Gastroesophageal sphincter (tissue), 4 donors: ENCODE data around the gene TPBGL. TPM values are rescaled to one million over a fixed set of nuclear protein-coding genes. Genes with fewer than 3 reads are reported as not detected.
"Not testable (repeated sequence)": the region's sequence is repeated elsewhere in the genome, so short reads cannot be mapped to it uniquely, and the experiment has no call there.

Experiments used
- ATAC-seq: fragments of 150-250 bp; one replicate; pipeline ENCODE4 v1.9.1; 2016; ENCODE audit warnings: mild to moderate bottlenecking, moderate library complexity
- H3K27ac ChIP-seq, 4 donors: fragments of 200-600 bp; sonication (generic) in 3 of 4; 1 replicate in 3 of 4; 2 replicates in 1 of 4; pipeline ENCODE4 v1.5.1; 2016 to 2019
- H3K27me3 ChIP-seq: fragments of 200-600 bp; sonication (generic); one replicate; pipeline ENCODE4 v1.5.1; 2019
- H3K36me3 ChIP-seq, 2 donors: fragments of 200-600 bp; sonication (generic); one replicate each; pipeline ENCODE4 v1.5.1; 2019; ENCODE audit warnings: control low read depth in 1 of 2
- H3K4me1 ChIP-seq, 3 donors: fragments of 200-600 bp; sonication (generic); 1 replicate in 2 of 3; 2 replicates in 1 of 3; pipeline ENCODE4 v1.5.1; 2016 to 2019; ENCODE audit warnings: control low read depth in 2 of 3
- H3K4me3 ChIP-seq, 2 donors: fragments of 200-600 bp; sonication (generic); one replicate each; pipeline ENCODE4 v1.5.1; 2019; ENCODE audit warnings: mild to moderate bottlenecking in 1 of 2, moderate library complexity in 1 of 2
- H3K9me3 ChIP-seq, 3 donors: fragments of 200-600 bp; sonication (generic); one replicate each; pipeline ENCODE4 v1.5.1; 2017 to 2019; ENCODE audit warnings: control low read depth in 2 of 3
- EP300 ChIP-seq: sonication (generic); formaldehyde crosslinking; IDR thresholded peaks from one replicate; pipeline ENCODE4 v1.6.1; 2017; ENCODE audit warnings: antibody characterized with exemption, mild to moderate bottlenecking
- POLR2A ChIP-seq, 2 donors: fragments of 450-650 bp; IDR thresholded peaks; one replicate each; pipeline ENCODE4 v1.6.1; 2017; ENCODE audit warnings: antibody characterized with exemption in 2 of 2, mild to moderate bottlenecking in 2 of 2, moderate library complexity in 1 of 2
- POLR2AphosphoS5 ChIP-seq: sonication (generic); formaldehyde crosslinking; IDR thresholded peaks from one replicate; pipeline ENCODE4 v1.6.1; 2017; ENCODE audit warnings: antibody characterized with exemption
- WGBS, 2 donors: methylation state at CpG; one replicate each; pipeline ENCODE4 v1.1.5; 2018; ENCODE audit warnings: low coverage in 1 of 2; 5-methylcytosine and 5-hydroxymethylcytosine counted together
- total RNA-seq, 4 donors: library from RNA; depleted of rRNA; stranded (reverse); fragments of >200 nt; gene quantifications; one replicate each; pipeline ENCODE4 v1.1.0, GENCODE V29; 2016
- TF ChIP-seq, protein P1 (sequence below), 4 experiments: fragments of 200-600 bp in 2 of 4; fragments of 450-650 bp in 2 of 4; sonication (generic) in 1 of 4; IDR thresholded peaks; one replicate each; pipeline ENCODE4 v1.5.1; 2017 to 2019; ENCODE audit warnings: antibody characterized with exemption in 4 of 4, mild to moderate bottlenecking in 2 of 4, moderate library complexity in 2 of 4

The TPBGL gene
- total RNA-seq, 4 donors from 2014 or later: 0.13 to 0.31 TPM; not detected in 2

DNA sequence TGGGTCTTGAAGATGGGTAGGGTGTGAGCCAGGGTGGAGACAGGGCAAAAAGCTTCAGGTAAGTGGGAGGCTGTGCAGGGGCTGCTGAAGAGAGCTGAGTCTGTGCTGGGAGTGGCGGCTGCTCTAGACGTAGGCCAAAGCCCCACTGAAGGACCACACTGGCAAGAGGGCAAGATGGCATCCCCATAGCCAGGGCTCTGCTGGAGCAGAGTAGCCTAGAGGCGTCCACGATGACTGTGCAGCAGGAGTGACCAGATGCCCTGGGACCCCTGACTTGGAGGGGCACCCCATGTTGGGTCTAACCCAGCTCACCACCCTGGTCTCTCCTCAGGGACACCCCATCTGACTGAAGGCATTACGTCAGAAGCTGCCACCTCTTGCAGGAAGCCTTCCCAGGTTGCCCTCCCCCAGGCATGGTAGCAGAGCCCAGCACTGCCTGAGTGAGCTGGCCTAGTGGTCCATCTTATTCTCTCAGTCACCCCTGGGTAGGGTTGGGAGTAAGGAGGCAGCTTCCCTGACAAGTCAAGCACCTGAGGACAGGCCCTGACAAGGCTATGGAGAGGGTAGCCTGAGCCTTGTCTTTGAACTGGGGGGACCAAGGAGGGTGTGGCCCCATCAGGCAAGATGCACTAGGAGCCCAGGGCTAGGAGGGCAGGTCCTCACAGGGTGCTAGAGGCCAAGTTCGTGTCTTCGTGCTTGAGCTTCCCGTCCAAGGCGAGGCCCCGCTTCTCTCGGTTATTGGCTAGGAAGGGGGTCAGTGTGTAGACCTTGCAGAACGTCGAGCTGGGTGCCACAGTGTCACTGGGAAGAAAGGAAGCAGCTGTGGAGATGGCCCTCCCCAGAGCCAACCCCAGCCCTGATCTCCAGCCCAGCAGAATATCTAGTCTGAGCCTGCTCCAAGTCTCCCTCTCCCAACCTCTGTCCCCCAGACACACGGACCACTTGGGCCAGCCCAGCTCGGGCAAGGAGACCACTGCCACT, 33.1 kb downstream of the TPBGL start:
- no peak for TF ChIP-seq POLR2A (IDR thresholded peaks at IDR 0.05)
- TF ChIP-seq POLR2AphosphoS5: no peak
- no peak for TF ChIP-seq EP300
- TF ChIP-seq, protein P1, sequence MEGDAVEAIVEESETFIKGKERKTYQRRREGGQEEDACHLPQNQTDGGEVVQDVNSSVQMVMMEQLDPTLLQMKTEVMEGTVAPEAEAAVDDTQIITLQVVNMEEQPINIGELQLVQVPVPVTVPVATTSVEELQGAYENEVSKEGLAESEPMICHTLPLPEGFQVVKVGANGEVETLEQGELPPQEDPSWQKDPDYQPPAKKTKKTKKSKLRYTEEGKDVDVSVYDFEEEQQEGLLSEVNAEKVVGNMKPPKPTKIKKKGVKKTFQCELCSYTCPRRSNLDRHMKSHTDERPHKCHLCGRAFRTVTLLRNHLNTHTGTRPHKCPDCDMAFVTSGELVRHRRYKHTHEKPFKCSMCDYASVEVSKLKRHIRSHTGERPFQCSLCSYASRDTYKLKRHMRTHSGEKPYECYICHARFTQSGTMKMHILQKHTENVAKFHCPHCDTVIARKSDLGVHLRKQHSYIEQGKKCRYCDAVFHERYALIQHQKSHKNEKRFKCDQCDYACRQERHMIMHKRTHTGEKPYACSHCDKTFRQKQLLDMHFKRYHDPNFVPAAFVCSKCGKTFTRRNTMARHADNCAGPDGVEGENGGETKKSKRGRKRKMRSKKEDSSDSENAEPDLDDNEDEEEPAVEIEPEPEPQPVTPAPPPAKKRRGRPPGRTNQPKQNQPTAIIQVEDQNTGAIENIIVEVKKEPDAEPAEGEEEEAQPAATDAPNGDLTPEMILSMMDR (IDR thresholded peaks at IDR 0.05): no peak
- 82 to 100% methylated on average over 2 of the region's 15 CpGs for WGBS, 2 donors
- H3K27me3 ChIP-seq: no peaks in the 10 kb centered on the region
- H3K9me3 ChIP-seq: no peaks in the 10 kb centered on the region
- no peaks in the 10 kb centered on the region for H3K4me1 ChIP-seq
- H3K27ac ChIP-seq: no peak overlapping the region
- no peak for ATAC-seq
- H3K4me3 ChIP-seq: no peak overlapping the region
- H3K36me3 ChIP-seq: peaks cover 3 to 100% of the 10 kb centered on the region in 2 donors

DNA sequence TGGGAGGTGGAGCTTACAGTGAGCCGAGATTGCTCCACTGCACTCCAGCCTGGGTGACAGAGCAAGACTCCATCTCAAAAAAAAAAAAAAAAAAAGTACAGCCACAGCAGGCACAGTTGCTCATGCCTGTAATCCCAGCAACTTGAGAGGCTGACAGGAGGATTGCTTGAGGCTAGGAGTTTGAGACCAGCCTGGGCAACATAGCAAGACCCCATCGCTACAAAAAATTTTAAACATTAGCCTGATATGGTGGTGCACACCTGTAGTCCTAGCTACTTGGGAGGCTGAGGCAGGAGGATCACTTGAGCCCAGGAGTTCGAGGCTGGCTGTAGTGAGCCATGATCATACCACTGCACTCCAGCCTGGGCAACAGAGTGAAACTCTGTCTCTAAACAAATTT, 34.1 kb downstream of the TPBGL start:
- H3K4me3 ChIP-seq, H3K9me3 ChIP-seq, H3K27me3 ChIP-seq, H3K27ac ChIP-seq, H3K4me1 ChIP-seq, ATAC-seq: not testable (repeated sequence)
- peaks cover 3 to 100% of the 10 kb centered on the region in 2 donors for H3K36me3 ChIP-seq
- 100% methylated on average over 1 to 3 of the region's 3 CpGs for WGBS, 2 donors

DNA sequence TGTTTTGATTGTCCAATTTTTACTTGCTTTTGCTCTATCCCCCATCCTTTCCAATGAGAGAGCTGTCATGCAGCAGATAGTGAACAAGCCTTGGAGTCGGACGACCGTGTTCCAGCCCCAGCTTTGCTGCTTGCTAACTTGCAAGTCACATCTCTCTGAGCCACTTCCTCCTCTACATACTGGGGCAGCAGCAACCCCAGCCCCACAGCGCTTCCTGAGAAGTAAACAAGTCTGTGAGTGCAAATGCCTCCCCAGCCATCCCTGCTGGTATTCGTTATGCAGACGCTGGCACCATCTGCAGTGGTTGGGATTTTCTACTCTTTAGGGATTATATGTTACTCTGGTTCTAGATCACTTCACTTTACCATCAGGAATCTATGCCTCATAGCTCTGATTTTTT, 35.0 kb downstream of the TPBGL start:
- TF ChIP-seq, protein P1 (IDR thresholded peaks at IDR 0.05): no peak
- TF ChIP-seq EP300 (no peak), POLR2AphosphoS5 (no peak), POLR2A (IDR thresholded peaks at IDR 0.05) (no peak)
- Histone ChIP-seq H3K27ac (no peak overlapping the region), H3K27me3 (no peaks in the 10 kb centered on the region), H3K4me3 (no peak overlapping the region), H3K4me1 (peaks cover 0 to 12% (median 4%) of the 10 kb centered on the region in 3 donors), H3K36me3 (peaks cover 3 to 98% of the 10 kb centered on the region in 2 donors), H3K9me3 (no peaks in the 10 kb centered on the region)
- no peak for ATAC-seq
- WGBS, 2 donors: 60% methylated on average over 6 of the region's 6 CpGs; no CpG with 5 or more reads in 1 of the 2 donors

DNA sequence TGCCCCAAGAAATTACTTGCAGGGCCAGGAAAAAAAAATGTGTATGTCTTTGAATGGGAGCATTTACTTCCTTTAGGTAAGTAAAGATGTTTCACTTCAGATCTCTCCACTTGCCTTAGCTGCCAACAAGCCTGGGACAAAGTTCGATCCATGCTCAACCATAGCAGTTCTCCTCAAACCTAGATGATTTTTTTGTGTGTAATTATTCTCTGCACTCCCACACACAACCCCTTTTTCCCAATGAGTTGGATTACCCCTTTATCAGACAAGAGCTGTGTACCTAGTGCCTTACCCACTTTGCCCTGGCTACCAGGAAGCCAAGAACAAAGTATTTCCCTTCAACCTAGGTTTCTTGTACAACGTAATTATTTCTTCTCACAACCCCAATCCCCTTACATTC, 35.6 kb downstream of the TPBGL start:
- peaks cover 0 to 18% (median 6%) of the 10 kb centered on the region in 3 donors for H3K4me1 ChIP-seq
- H3K4me3 ChIP-seq: no peak overlapping the region
- H3K27me3 ChIP-seq: no peaks in the 10 kb centered on the region
- TF ChIP-seq EP300 (no peak), POLR2A (IDR thresholded peaks at IDR 0.05) (no peak), POLR2AphosphoS5 (no peak)
- TF ChIP-seq, protein P1 (IDR thresholded peaks at IDR 0.05): no peak
- peaks cover 3 to 98% of the 10 kb centered on the region in 2 donors for H3K36me3 ChIP-seq
- no peak overlapping the region for H3K27ac ChIP-seq
- no peak for ATAC-seq
- no peaks in the 10 kb centered on the region for H3K9me3 ChIP-seq
- WGBS, 2 donors: 59 to 69% methylated on average over 2 of the region's 2 CpGs

DNA sequence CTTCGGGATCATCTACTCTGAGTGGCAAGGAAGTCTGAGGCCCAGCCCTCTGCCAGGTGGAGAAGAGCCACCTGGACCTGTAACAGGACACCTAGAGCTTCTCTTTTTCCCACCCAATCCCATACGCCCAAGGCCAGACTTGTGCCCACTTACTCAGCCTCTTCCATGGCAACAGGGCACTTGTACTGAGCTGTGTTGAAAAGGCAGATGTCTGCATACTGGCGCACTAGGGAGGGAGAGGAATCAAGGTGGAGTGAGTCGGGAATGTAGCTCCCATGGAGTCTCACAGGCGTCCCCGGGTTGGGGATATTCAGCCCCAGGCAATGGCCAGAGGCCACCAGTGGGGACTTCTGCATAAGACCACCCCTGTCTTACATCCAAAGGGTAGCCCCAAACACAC, 36.1 kb downstream of the TPBGL start:
- Histone ChIP-seq H3K27me3 (no peaks in the 10 kb centered on the region), H3K27ac (no peak overlapping the region), H3K4me3 (no peak overlapping the region), H3K9me3 (no peaks in the 10 kb centered on the region), H3K4me1 (peaks cover 0 to 23% (median 6%) of the 10 kb centered on the region in 3 donors), H3K36me3 (peaks cover 3 to 98% of the 10 kb centered on the region in 2 donors)
- TF ChIP-seq EP300 (no peak), POLR2AphosphoS5 (no peak), POLR2A (IDR thresholded peaks at IDR 0.05) (no peak)
- TF ChIP-seq, protein P1 (IDR thresholded peaks at IDR 0.05): no peak
- 50% methylated on average over 1 of the region's 6 CpGs; no CpG with 5 or more reads in 1 of the 2 donors for WGBS, 2 donors
- ATAC-seq: no peak
